Measurements from ENCODE around the gene BSDC1. TPM values are rescaled to one million over a fixed set of nuclear protein-coding genes. Genes with fewer than 3 reads are reported as not detected.

Gene BSDC1
- total and polyA plus RNA-seq, 10 of the 15 experiments (the other 5 are each of a cell fraction or from before 2014, with no cell fraction given): 3.0 to 39.7 (median 22.8) TPM

GRCh38 chr1:32394141-32394889 is at the start of gene BSDC1 (continued):
- TF ChIP-seq HDAC2 (IDR thresholded peaks at IDR 0.05) (0 out of 2 replicates have a peak, but pooled peaks have one; percentile 66), MYC (IDR thresholded peaks at IDR 0.05; ENCODE audit: insufficient read depth, insufficient read length, insufficient replicate concordance, low read length, severe bottlenecking) (no peak), ZNF687 (IDR thresholded peaks at IDR 0.05) (no peak), ZNF24 (IDR thresholded peaks at IDR 0.05) (no peak), HSF1 (IDR thresholded peaks at IDR 0.05; ENCODE audit: low read depth, low read length) (no peak), SMAD1 (IDR thresholded peaks at IDR 0.05; ENCODE audit: low read depth, partially characterized antibody) (no peak), RB1 (IDR thresholded peaks at IDR 0.05; ENCODE audit: borderline replicate concordance) (no peak), MEF2B (IDR thresholded peaks at IDR 0.05; ENCODE audit: partially characterized antibody, poor library complexity, severe bottlenecking) (no peak), FOXK2 (IDR thresholded peaks at IDR 0.05) (peak; percentile 84), CREB1 (IDR thresholded peaks at IDR 0.05; ENCODE audit: low read depth) (peak; percentile 87), BRCA1 (IDR thresholded peaks at IDR 0.05; ENCODE audit: low read depth, low read length) (no peak), RFX5 (IDR thresholded peaks at IDR 0.05; ENCODE audit: low read depth, low read length) (peak; percentile 62; the same call in 1 of the 2 replicates), SUZ12 (IDR thresholded peaks at IDR 0.05; ENCODE audit: unreplicated experiment) (no peak), MYB (IDR thresholded peaks at IDR 0.05; ENCODE audit: borderline replicate concordance, low read depth, low read length) (no peak), HCFC1 (IDR thresholded peaks at IDR 0.05; ENCODE audit: low read length) (peak; percentile 52), CBX3 (IDR thresholded peaks at IDR 0.05; ENCODE audit: borderline replicate concordance, low read depth) (no peak), CHD4 (IDR thresholded peaks at IDR 0.05) (no peak), RUNX3 (IDR thresholded peaks at IDR 0.05; ENCODE audit: low read length) (peak; percentile 65), EED (IDR thresholded peaks at IDR 0.05; ENCODE audit: low read depth) (peak; percentile 52; the same call in 1 of the 2 replicates), ZBTB33 (IDR thresholded peaks at IDR 0.05) (no peak), ATF7 (IDR thresholded peaks at IDR 0.05; ENCODE audit: low read depth) (peak; percentile 99), SPI1 (IDR thresholded peaks at IDR 0.05; ENCODE audit: borderline replicate concordance, insufficient read depth, low read depth, low read length) (no peak)

Measured in GM12878 (cell line).